ENCODE measurements around the gene DIPK1C. TPM values are rescaled to one million over a fixed set of nuclear protein-coding genes. Genes with fewer than 3 reads are reported as not detected.

DIPK1C gene
- total and polyA plus RNA-seq, 4 donors: 0.36 TPM; not detected in 3

DNA sequence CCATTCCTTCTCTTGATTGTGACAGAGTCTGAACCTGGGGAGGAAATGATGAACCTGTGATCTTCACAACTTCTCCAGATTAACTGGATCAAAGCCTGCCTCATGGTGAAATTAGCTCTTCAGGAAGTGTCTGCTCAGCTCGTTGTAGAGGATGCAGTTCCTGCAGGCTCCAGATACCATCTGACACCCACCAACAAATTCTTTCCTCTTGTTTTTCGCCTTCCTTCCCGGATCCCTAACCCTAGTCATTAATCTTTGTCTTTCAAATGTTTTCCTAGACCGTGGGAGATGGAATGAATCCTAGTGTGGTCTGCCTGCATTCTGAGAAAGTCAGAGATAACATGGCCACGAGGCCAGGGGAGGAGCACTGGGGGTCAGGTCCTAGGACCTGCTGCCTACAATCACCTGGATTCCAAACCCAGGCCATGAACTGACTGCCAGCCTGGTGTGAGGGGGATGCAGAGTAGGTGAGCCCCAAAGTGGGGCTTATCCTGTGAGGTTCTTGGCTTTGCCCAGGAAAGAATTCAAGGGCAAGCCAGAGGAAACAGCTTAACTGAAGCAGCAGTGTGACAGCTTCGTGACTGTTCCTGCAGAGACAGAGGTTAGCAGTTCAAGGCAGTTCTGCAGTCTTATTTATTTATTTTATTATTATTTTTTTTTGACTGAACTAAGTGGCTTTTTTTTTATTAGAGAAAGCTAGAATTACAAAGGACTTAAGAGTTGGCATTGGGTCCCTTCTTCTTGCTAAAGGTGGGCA lies 67.8 kb downstream of the DIPK1C start:
- H3K27me3 ChIP-seq (ENCODE audit: control insufficient read depth in 1 of 2, insufficient read depth in 2 of 2, low read length in 1 of 2): no peaks in the 10 kb centered on the region
- ATAC-seq (ENCODE audit: low FRiP score) (no peak), DNase-seq (no peak)
- 65 to 68% methylated on average over 6 of the region's 6 CpGs for WGBS, 2 donors
- no peaks in the 10 kb centered on the region for H3K36me3 ChIP-seq (ENCODE audit: control insufficient read depth in 1 of 2, insufficient read depth in 2 of 2, low read length in 1 of 2)
- H3K4me1 ChIP-seq (ENCODE audit: control insufficient read depth in 1 of 2, insufficient read depth in 2 of 2, low read length in 2 of 2): no peaks in the 10 kb centered on the region
- no peak overlapping the region for H3K27ac ChIP-seq (ENCODE audit: low read depth in 1 of 2, low read length in 2 of 2)
- no peaks in the 10 kb centered on the region for H3K9me3 ChIP-seq (ENCODE audit: control insufficient read depth, low read length)
- H3K4me3 ChIP-seq (ENCODE audit: low read length in 2 of 2): no peak overlapping the region
- intact Hi-C loops (cut with DNase I): no loop called here

DNA sequence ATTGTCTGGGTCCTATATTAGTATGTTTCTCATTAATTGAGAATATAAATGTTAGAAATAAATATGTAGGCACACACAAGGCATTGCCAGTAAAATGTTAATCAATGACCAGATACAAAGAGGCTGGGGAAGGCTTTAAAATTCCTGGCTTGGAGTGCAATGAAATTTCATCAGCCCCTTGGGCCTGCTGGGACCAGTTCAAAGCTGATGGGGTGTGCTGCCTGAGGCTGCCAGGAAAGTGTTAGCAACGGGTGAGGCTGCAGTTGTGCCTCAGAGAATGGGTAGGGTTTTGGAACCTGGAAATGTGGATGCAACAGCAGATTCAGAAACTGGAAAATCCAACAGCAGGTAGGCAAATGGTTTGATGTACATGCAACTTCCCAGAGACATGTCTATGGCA lies 68.9 kb downstream of the DIPK1C start:
- intact Hi-C loops (cut with DNase I): no loop called here
- no peak overlapping the region for H3K27ac ChIP-seq (ENCODE audit: low read depth in 1 of 2, low read length in 2 of 2)
- WGBS, 2 donors: 90 to 93% methylated on average over 1 of the region's 1 CpG
- H3K27me3 ChIP-seq (ENCODE audit: control insufficient read depth in 1 of 2, insufficient read depth in 2 of 2, low read length in 1 of 2): no peaks in the 10 kb centered on the region
- ATAC-seq (ENCODE audit: low FRiP score) (no peak), DNase-seq (no peak)
- no peak overlapping the region for H3K4me3 ChIP-seq (ENCODE audit: low read length in 2 of 2)
- H3K9me3 ChIP-seq (ENCODE audit: control insufficient read depth, low read length): no peaks in the 10 kb centered on the region
- H3K4me1 ChIP-seq (ENCODE audit: control insufficient read depth in 1 of 2, insufficient read depth in 2 of 2, low read length in 2 of 2): no peaks in the 10 kb centered on the region
- no peaks in the 10 kb centered on the region for H3K36me3 ChIP-seq (ENCODE audit: control insufficient read depth in 1 of 2, insufficient read depth in 2 of 2, low read length in 1 of 2)

DNA sequence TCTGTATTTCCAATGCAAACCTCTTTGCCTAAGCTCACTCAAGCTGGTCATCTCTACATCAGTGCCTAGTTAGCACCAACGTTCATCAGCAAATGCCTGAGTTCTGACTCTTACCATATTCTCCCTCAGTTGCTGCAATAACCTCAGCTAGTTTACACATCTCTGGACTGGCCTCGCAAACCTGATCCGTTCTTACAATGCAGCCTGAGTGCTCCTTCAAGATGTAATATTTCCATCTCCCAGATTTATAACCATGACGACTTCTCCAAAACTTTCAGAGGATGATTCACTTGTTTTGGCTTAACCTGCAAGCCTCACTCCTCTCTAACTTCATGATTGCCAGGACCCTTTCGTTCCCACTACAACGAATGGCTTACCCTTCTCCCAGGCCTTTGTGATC lies 69.7 kb downstream of the DIPK1C start:
- Histone ChIP-seq H3K36me3 (ENCODE audit: control insufficient read depth in 1 of 2, insufficient read depth in 2 of 2, low read length in 1 of 2) (no peaks in the 10 kb centered on the region), H3K9me3 (ENCODE audit: control insufficient read depth, low read length) (no peaks in the 10 kb centered on the region), H3K27ac (ENCODE audit: low read depth in 1 of 2, low read length in 2 of 2) (no peak overlapping the region), H3K4me1 (ENCODE audit: control insufficient read depth in 1 of 2, insufficient read depth in 2 of 2, low read length in 2 of 2) (no peaks in the 10 kb centered on the region), H3K27me3 (ENCODE audit: control insufficient read depth in 1 of 2, insufficient read depth in 2 of 2, low read length in 1 of 2) (no peaks in the 10 kb centered on the region), H3K4me3 (ENCODE audit: low read length in 2 of 2) (no peak overlapping the region)
- ATAC-seq (ENCODE audit: low FRiP score): peak; percentile 33
- 58 to 71% methylated on average over 6 of the region's 6 CpGs for WGBS, 2 donors
- no peak for DNase-seq
- intact Hi-C loops (cut with DNase I): no loop called here

Other genes starting within 250 kb of the DIPK1C start
- 10 to 100 TPM; 33.2 to 41.6 TPM for gene CYB5A, start 165.3 kb downstream of the DIPK1C start, total RNA-seq
- gene CYB5A, start 165.3 kb downstream of the DIPK1C start, polyA plus RNA-seq: 100 to 1,000 TPM in 1 of 2 donors, 10 to 100 TPM in 1; 92.8 to 276 TPM
- gene C18orf63, start 141.5 kb downstream of the DIPK1C start, total RNA-seq: not detected
- not detected for gene C18orf63, start 141.5 kb downstream of the DIPK1C start, polyA plus RNA-seq
- gene CNDP2, start 39.1 kb upstream of the DIPK1C start, total RNA-seq: 10 to 100 TPM; 74.0 to 99.2 TPM
- gene CNDP2, start 39.1 kb upstream of the DIPK1C start, polyA plus RNA-seq: 10 to 100 TPM; 26.7 to 74.5 TPM
- gene CNDP1, start 77.2 kb upstream of the DIPK1C start, total RNA-seq: under 1 TPM in 1 of 2 donors, not detected in 1; 0.49 TPM
- gene CNDP1, start 77.2 kb upstream of the DIPK1C start, polyA plus RNA-seq: 1 to 10 TPM in 1 of 2 donors, not detected in 1; 5.4 TPM
- gene ZNF407, start 140.6 kb upstream of the DIPK1C start, total RNA-seq: 10 to 100 TPM; 16.0 to 21.1 TPM
- 1 to 10 TPM; 1.3 to 3.0 TPM for gene ZNF407, start 140.6 kb upstream of the DIPK1C start, polyA plus RNA-seq

All from aorta (tissue), 5 donors.